HG02623 (cell line): ENCODE data around the gene PSMA4.
A peak's percentile ranks its signal among the peaks of the same experiment; 100 is the strongest.
"Not testable (repeated sequence)": the region's sequence is repeated elsewhere in the genome, so short reads cannot be mapped to it uniquely, and the experiment has no call there.

Source experiments
- ATAC-seq: cut with Tn5 transposase; IDR thresholded peaks from one replicate; pipeline ENCODE4 v1.9.1; 2021; ENCODE audit warnings: moderate library complexity; ENCODE audit not compliant: unreplicated experiment

The PSMA4 gene

DNA sequence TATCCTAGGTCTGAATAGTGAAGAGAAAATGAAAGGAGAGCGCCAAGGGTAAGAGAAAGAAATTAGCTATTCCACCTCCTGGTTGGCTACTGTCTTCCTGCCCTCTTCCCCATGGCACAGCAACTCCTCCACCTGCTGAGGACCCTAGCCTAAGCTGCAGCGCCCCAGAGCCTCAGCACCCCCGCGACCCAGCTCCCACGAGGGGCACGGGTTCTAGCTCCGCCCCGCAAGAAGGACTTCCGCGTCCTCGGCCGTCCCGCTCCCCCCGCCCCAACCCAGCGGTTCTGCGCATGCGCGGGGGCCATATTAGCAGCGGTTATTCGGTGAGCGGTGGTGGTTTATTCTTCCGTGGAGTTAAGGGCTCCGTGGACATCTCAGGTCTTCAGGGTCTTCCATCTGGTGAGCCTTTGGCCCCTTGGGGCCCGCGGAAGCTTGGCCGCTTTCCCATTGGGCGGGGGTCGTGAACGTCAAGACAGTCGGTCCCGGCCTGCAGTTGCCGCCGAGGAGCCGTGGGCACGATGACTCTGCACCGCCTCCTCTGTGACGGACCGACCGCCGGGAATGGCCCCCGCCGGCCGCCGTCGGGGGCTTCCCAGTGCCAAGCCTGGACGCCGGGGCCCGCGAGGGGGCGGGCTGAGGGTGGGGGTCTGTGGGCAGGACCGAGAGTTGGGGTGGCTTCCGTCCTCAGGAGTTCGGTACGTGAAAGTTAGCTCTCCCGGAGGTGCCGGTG, at the start of gene PSMA4:
TSS of gene PSMA4 (plus strand) at position 304 of the 730 bp plus-strand sequence. CDS start 1,484 bp downstream, outside the sequence.
- peak; percentile 83 for ATAC-seq

DNA sequence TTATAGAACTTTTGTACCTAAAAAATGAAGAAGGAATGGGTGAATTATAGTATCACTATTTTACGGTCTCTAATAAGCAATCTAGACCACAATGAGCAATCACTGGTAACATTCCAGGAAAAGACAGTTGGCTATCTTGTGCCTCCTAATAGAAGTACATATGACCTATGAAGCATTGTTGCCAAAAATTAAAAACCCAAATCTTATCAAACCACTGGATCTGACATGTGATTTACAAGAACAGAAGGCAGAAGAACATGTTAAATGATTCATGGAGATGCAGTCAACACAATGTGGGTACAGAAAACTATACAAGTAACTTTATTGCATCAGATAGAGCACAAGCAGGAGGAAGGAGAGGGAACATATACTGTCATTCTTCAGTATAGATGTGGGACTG, 47.4 kb upstream of the PSMA4 start:
- ATAC-seq, result no peak

DNA sequence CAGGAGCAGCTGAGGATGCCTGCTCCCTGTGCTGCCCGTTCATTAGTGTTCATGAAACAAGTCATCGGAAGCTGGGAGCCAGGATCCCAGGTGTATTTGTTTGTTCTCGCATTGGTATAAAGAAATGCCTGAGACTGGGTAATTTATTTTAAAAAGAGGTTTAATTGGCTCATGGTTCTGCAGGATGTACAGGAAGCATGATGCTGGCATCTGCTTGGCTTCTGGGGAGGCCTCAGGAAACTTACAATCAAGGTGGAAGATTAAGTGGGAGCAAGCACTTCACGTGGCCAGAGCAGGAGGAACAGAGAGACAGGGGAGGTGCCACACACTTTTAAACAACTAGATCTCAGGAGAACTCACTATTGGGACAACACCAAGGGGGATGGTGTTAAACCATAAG, 38.4 kb upstream of the PSMA4 start:
- ATAC-seq, result no peak

DNA sequence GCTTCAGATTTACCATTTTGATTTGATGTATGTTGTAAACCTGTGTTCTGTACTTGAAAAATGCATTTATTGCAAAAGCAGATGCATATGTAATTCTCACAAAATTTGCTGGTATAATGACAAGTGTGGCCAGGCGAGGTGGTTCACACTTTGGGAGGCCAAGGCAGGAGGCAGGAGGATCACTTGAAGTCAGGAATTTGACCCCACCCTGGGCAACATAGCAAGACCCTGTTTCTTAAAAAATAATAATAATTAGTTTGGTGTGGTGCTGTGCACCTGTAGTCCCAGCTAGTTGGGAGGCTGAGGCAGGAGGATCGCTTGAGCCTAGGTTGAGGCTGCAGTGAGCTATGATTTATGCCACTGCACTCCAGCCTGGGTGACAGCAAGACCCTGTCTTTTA, 37.6 kb upstream of the PSMA4 start:
- ATAC-seq, result no peak

DNA sequence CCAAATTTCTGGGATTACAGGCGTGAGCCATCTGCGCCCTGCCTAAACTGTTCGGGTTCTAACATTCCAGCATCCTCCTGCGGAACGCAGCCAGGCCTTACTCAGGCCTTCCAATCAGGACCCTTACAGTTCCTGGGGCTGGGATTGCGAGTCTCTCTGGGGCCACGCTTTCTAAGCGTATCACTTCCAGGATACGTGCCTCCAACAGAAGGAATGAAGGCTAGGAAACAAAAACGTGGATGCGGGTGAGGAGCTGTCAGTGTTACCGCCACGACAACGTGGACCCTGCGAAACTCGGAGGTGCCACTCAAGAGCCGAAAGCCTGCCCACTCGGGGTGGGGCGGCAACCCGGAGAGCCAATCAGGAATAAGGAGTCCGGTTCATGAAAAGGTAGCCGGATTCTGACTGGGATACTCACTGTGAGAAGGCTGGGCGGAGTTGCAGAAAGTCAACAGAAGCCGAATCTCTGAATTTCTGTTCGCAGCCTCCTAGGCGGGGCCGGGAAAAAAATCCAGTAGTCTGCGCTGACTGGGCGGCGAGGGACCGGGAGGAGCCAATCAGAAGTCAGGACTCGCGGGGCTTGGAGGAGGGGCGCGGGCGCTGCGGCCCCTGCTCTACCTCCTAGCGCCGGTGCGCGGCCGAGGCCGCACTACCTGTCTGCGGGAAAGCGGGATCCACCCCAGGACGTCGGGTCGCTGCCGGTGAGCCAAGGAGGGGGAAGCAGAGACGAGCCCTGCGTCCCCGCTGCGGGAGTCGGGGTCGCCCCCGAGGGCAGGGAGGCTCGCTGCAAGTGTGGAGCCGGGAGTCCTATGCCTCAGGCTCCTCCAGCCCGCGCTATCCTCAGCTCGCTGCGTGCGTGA, 33.0 kb upstream of the PSMA4 start, which contains the start of gene HYKK:
TSS of gene HYKK (plus strand) at position 607 of the 860 bp plus-strand sequence. CDS start 5,512 bp downstream, outside the sequence.
- ATAC-seq, result peak; percentile 80

DNA sequence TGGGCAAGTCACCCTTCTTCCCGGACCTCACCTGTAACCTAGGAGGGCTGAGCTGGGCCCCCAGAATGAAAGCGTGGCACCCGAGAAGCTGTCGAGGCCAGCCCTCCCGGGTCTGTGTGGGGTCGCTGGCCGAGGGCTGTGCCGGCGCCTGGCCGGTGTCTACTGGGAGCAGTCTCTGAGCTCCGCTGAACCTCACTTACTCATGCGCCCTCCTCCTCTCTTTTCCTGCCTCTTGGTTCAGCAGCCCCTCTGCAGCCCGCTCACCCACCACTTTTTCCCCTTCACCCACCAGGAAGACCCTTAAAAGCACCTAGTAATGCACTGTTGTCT, 32.4 kb upstream of the PSMA4 start:
- no peak for ATAC-seq

DNA sequence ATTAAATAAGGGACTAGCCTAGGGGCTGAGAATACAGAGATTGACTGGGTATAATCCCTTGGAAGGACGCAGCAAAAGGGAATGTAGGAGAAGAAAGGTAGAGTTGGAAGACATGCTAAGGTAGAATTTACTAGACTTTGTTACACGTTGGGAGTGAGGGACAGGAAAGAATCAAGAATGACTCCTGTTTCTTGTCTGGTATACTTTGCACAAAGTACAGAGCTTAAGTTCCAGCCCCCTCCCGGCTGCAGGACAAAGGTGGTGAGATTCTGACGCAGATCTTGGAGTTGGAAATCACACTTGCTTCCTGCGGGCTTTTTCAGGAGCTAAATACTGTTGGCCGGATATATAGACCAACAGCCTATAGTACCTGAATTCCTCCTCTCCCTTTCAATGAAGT, 32.0 kb upstream of the PSMA4 start:
- ATAC-seq, result no peak

DNA sequence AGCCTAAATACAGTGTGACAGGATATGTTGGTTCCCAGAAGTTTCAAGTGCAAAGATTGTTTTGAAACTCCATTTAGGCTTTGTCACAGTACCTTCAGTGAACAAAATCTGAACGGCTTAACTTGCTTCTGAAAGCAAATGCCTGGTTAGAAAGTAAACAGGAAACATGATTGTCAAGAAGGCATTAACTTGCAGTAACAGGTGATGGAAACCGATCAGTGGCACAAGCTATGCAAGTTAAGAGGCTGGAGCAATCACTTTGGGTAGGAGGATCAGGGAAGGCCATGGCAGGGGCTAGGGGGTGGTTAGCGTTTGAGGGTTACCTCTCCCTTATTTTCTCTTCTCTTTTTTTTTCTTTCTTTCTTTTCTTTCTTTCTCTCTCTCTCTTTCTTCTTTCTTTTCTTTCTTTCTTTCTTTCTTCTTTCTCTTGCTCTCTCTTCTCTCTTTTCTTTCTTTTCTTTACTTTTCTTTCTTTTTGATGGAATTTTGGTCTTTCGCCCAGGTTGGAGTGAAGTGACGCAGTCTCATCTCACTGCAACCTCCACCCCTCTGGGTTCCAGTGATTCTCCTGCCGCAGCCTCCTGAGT, 30.4 kb upstream of the PSMA4 start:
- ATAC-seq, result no peak

DNA sequence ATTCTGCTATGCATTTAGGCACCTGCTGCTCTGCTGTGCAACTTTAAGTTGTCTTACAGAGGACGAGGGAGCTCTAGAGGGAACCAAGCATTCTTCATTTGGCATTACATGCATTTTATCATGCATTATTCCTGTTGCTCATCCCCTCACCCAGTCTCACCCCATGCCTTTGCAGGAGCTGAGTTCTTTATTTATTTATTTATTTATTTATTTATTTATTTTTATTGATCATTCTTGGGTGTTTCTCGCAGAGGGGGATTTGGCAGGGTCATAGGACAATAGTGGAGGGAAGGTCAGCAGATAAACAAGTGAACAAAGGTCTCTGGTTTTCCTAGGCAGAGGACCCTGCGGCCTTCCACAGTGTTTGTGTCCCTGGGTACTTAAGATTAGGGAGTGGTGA, 20.2 kb upstream of the PSMA4 start:
- not testable (repeated sequence) for ATAC-seq

DNA sequence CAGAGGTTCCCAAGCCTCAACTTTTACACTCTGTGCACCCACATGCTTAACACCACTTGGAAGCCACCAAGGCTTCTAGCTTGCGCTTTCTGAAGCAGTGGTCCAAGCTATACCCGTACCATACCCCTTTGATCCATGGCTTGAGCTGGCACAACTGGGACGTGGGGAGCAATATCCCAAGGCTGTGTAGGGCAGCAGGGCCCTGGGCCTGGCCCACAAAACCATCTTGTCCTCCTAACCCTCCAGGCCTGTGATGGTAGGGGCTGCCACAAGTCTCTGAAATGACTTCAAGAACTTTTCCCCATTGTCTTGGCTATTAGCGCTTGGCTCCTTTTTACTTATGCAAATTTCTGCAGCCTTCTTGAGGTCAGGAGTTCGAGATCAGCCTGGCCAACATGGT, 16.0 kb upstream of the PSMA4 start:
- no peak for ATAC-seq

DNA sequence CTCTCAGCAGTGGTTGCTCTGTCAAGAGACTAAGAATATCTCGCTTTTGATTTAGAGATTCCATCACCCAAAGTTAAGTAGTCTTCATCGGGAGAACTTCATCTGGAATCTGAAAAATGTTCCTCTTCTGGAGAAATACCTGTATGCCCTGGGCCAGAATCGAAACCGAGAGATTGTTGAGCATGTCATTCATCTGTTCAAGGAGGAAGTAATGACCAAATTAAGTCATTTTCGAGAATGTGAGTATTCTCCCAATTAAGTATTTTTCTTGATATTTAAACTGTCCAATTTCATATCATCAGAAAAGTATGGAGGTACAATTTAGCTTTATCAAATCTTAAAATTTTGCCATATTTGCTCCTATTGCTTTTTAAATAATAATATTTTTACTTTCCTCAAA, 12.9 kb upstream of the PSMA4 start:
- ATAC-seq, result no peak

DNA sequence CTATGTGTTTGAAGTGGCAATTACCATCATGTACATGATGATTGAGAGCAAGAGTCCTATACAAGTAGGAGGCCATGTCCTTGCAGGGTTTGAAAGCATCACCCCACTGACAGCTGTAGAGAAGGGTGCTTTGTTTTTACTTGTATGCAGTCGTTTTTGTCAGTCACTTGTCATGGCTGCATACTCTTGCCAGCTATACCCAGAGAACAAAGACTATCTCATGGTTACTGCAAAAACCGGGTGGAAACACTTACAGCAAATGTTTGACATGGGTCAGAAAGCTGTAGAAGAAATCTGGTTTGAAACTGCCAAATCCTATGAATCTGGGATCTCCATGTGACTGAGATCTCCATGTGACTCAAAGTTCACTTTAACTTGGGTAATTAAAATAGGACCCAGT, 6.9 kb upstream of the PSMA4 start:
- no peak for ATAC-seq

DNA sequence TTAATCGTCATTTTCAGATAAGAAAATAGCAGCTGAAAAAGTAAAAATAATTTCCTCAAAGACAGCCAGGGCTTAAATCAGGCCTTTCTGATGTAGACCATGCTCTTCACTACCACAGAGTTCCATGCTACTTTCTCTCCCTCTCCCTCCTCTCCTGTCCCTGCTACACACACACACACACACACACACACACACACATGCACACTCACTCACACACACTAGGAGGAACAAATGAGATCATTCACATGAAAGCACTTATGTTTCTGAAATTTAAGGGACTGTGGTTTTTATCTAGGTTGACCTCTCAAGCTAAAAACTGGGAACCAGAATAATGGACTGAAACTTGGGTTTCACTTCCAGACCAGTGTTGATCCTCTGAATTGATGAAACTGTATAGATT, 4.1 kb upstream of the PSMA4 start:
- no peak for ATAC-seq

DNA sequence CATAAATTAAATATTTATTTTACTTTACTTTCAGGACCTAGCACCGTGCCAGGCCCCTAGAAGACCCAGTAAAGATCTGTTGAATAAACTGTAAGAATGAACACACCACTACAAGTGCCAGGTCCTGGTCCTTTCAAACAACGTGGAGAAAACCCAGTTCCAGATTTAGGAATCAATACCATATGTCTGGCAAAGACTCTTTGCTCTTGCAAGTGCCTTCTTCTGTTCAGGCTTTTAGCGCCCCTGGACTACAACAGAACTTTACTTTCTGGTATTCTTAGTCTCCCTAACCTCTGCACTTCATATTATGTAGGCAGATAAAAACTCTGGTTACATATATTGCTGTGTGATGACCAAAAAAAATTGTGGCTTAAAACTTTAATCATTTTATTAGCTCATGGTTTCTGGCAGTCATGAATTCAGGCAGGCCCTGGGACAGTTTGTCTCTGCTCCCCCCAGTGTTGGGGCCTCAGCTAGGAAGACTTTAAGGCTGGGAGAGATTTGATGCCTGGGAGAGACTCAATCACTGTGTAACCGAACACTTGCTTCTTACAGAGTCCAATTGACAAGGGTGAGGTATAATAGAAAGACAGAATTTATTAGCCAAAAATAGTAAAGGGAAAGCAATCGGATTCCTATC, 2.9 kb upstream of the PSMA4 start:
- ATAC-seq, result no peak

DNA sequence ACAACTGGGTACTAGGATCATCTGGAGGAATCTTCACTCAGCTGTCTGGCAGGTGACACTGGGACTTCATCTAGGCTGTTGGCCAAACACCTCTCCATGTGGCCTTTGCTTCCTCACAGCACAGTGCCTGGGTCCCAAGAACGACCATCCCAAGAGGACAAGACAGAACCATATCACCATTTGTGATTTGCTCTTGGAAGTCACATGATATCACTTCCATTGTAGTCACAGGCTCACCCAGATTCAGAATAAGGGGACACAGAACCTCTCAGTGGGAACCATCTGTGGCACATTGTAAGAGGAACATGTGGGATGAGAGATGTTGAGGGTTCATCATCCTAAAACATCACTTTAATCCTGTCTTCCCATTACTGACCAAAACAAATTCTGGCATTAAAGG, 1.9 kb upstream of the PSMA4 start:
- no peak for ATAC-seq

DNA sequence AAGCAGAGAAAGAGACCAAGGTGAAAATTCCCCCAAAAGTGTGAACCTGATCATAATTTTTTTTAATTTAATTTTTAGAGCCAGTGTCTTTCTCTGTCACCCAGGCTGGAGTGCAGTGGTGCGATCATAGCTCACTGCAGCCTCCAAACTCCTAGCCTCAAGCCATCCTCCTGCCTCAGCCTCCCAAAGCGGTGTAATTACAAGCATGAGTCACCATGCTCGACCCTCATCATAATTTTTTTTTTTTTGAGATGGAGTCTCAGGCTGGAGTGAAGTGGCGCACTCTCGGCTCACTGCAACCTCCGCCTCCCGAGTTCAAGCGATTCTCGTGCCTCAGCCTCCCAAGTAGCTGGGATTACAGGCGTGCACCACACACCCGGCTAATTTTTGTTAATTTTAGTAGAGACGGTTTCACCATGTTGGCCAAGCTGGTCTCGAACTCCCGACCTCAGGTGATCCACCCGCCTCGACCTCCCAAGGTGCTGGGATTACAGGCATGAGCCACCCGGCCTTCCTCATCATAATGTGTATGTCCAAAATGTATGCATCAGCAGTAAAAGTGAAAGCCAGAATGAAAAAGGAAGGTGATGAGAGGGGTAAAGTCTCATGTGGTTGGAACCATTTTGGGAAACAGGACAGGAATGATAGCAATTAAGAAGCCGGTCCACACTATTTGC, 642 bp upstream of the PSMA4 start:
- not testable (repeated sequence) for ATAC-seq

DNA sequence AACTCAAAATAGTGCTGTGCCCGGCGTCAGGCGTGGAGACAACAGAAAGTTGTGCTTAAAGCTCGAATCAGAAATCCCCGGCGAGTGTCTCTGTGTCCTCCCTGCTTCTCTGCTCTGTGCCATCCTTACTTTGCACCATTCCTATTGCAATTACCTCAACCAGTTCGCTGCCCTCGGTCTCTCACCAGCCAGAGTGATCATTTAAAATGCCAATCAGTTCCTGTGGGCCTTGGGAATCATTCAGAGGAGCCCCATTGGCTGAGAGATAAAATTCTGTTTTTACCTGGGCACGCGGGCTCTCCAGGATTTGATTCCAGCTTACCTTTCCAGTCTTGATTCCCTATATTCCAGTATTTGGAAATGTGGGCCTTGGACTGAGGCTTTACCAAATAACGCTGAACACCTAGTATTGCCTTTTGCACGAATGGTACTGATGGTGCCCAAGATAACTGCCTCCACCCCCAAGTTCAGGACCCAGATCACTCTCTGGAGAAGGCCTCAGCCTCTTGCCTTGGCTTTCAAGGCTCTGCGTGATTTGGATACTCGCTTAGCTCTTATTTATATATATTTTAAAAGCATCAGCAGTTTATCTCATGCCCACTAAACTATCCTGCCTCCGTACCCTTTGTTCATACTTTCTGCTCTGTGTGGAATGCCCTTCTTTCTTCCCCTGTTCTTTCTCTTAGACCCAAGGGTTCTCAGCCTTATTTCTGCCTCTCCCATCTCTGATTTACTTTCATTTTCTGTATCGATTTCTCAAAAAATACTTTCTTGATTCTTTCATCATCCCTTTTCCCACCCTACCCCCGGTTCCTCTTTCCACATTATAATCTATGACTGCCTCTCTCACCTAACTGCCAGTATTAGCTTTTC, 863 bp downstream of the PSMA4 start:
- ATAC-seq, result no peak

DNA sequence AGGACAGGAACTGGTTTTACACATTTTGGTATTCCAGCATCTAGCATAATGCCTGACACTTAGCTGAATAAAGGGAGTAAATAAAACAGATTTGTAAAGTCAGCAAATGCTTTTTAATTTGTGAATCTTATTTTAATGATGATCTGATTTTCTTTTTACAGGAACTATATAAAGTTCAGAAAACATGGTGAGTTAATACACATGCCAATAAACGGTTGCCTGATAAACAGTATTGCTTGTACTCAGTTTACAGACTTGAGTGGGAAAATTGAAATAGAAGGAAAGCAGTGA, 1.4 kb downstream of the PSMA4 start:
- no peak for ATAC-seq

DNA sequence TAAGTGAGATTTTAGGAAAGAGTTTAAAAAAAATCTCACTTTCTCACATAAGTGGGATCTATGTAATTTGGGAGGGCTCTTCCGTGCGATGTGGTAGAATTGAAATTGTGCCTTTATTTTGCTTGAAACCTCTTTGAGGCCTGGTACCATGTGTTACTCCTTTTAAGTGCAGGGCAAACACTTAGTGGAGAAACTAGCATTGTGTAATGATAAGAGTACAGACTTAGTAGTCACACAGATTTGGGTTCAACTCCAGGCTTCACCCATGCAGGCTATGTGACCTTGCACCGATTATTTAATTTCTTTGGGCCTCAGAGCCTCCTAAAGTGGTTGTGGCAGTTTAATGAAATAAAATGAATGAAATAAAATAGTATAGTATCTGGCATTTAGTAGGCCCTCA, 2.4 kb downstream of the PSMA4 start:
- ATAC-seq, result no peak

DNA sequence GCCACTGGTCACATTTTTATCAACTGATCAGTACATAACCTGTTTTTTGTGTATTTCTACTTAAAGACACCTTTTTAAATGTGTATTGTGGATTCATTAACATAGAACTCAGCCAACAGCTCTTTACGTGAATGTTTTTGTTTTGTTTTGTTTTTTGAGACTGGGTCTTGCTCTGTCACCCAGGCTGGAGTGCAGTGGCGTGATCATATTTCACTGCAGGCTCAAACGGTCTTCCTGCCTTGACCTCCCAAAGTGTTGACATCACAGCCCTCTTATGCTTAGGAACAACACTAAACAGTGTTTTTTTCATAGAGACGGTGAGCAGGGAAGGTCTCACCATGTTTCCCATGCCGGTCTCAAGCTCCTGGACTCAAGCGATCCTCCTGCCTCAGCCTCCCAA, 9.9 kb downstream of the PSMA4 start:
- no peak for ATAC-seq
